Thoracic aorta (tissue), 2 donors: ENCODE data around the gene MPP3. TPM values are rescaled to one million over a fixed set of nuclear protein-coding genes. Genes with fewer than 3 reads are reported as not detected.

Source experiments
- ATAC-seq: fragments of 150-250 bp; one replicate; pipeline ENCODE4 v1.8.0; 2017; ENCODE audit warnings: low read depth; ENCODE audit not compliant: insufficient number of reproducible peaks, low FRiP score
- DNase-seq: peaks from one replicate; pipeline ENCODE4 v3.0.0-alpha.2; 2020; ENCODE audit warnings: low spot score
- H3K27ac ChIP-seq, 2 donors: fragments of 200-600 bp; sonication (generic); 1 replicate in 1 of 2; 2 replicates in 1 of 2; pipeline ENCODE4 v1.5.1; 2016; ENCODE audit warnings: mild to moderate bottlenecking in 2 of 2, moderate library complexity in 2 of 2
- H3K27me3 ChIP-seq: fragments of 200-600 bp; sonication (generic); replicated peaks from 2 replicates; pipeline ENCODE4 v1.6.0; 2016; ENCODE audit warnings: mild to moderate bottlenecking; ENCODE audit not compliant: insufficient read depth
- H3K36me3 ChIP-seq: fragments of 200-600 bp; sonication (generic); one replicate; pipeline ENCODE4 v1.5.1; 2016
- H3K4me1 ChIP-seq, 2 donors: fragments of 200-600 bp; sonication (generic); 1 replicate in 1 of 2; 2 replicates in 1 of 2; pipeline versions ENCODE4 v1.5.1 to v1.6.0; 2016; ENCODE audit warnings: low read depth in 2 of 2, mild to moderate bottlenecking in 1 of 2; ENCODE audit not compliant: control insufficient read depth in 1 of 2
- H3K4me3 ChIP-seq: fragments of 200-600 bp; sonication (generic); 2 replicates; pipeline ENCODE4 v1.5.1; 2016; ENCODE audit warnings: mild to moderate bottlenecking
- H3K9me3 ChIP-seq: fragments of 200-600 bp; sonication (generic); 2 replicates; pipeline ENCODE4 v1.5.1; 2016
- CTCF ChIP-seq: fragments of 200-600 bp; sonication (generic); IDR thresholded peaks from one replicate; pipeline ENCODE4 v1.5.1; 2019; ENCODE audit warnings: antibody characterized with exemption
- total RNA-seq, 2 donors: library from RNA; depleted of rRNA; stranded (reverse); fragments of >200 nt; gene quantifications; one replicate each; pipeline versions ENCODE4 v1.1.0 to v1.2.3, GENCODE V29; 2016

The MPP3 gene
- 10 to 100 TPM; 32.8 to 73.8 TPM for total RNA-seq

DNA sequence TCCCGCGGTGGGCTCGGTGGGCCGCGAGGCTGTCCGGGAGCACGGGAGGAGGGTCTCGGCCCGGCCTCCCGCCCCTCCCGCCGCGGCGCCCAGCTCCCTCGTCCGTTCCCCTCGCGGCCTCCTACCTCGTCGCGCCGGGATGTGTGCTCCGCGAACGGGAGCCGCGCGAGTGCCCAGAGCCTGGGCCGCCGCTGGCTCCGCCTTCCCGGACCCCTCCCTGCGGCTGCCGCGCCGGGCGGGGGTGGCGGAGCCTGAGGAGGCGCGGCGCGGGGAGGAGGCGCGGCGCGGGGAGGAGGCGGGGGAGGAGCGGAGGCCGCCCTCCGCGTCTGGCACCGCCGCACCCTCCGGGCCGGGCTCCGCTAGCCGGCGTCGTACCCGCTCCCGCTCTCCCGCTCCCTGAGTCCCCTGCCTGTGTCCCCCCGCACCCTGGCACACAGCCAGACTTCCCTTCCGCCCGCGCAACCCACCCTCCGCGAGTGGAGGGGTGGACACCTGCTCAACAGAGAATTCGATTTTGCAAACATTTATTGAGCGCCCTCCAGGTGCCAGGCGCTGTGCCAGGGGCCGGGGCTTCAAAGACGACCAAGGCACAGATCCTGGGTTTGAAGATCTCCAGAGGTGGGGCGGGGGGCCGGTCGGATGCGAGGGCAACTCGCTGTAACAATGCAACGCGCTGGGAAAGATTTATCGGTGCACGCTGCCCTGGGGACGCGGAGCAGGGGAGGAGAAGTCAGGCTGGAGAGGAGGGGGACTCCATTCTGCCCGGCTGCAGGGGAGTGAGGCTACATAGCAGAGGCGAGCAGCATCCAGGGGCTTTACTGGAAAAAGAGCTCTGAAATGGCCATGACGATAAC, at the start of gene MPP3:
MPP3 (minus strand) TSS at position 171 of the 854 bp plus-strand sequence. CDS start 1,240 bp downstream, outside the sequence.
- Histone ChIP-seq H3K36me3 (peaks cover 16% of the 10 kb centered on the region), H3K27ac (peak within 1 kb of the TSS in 1 of 2 donors; percentile 64)
- no peak for DNase-seq

DNA sequence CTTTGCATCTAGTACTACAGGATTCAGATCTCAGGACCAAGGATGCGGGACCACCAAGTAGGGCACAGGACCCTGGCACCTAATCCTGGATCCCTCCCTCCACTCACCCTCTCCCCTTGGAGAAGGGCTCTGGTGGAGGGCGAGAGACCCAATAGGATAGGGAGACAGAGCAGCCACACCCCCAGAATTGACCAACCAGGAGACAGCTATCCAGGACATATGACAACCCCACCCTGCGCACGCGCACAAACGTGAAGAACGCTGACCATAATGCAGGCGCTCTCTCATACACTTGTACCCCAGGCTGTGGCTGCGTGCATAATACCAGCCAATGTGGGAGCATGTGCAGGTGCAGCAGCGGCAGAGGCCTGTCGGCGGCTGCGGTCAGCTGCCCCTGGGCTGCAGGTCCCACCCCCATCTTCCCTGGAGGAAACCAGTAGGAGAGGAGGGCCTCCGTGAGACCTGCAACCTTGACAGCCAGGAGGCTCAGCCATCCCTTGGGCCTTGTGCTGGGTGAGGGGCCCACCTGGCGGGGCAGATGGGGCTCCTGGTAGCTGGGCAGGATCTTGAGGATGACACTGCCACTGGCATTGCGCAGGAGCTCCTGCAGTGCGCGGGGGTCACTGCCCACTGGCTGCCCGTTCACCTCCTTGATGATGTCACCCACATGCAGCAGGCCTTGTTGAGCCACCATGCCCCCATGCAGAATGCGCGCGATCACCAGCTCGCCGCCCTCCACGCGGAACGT, 49.0 kb upstream of the MPP3 start:
- ATAC-seq (no peak), DNase-seq (no peak)
- H3K36me3 ChIP-seq: peaks cover 33% of the 10 kb centered on the region
- H3K4me1 ChIP-seq: no peaks in the 10 kb centered on the region
- no peak overlapping the region for H3K4me3 ChIP-seq
- H3K9me3 ChIP-seq: no peaks in the 10 kb centered on the region
- no peaks in the 10 kb centered on the region for H3K27me3 ChIP-seq
- H3K27ac ChIP-seq: no peak overlapping the region
- no peak for TF ChIP-seq CTCF

More for the DNA sequence above, at the start of gene MPP3:
- Histone ChIP-seq H3K4me3 (peak within 1 kb of the TSS; percentile 88), H3K9me3 (no peaks in the 10 kb centered on the region), H3K27me3 (no peaks in the 10 kb centered on the region), H3K4me1 (peaks cover 6 to 24% of the 10 kb centered on the region in 2 donors)
- TF ChIP-seq CTCF: no peak
- peak; percentile 77 for ATAC-seq

- ATAC-seq (no peak), DNase-seq (no peak)
- Histone ChIP-seq H3K27me3 (no peaks in the 10 kb centered on the region), H3K36me3 (peaks cover 33% of the 10 kb centered on the region), H3K4me1 (no peaks in the 10 kb centered on the region), H3K9me3 (no peaks in the 10 kb centered on the region), H3K4me3 (no peak overlapping the region), H3K27ac (no peak overlapping the region)
- no peak for TF ChIP-seq CTCF
Measured at GRCh38 chr17:43881181-43881580, 48.2 kb upstream of the MPP3 start.

GRCh38 chr17:43880420-43880991, 47.6 kb upstream of the MPP3 start:
- H3K4me3 ChIP-seq: no peak overlapping the region
- no peak for ATAC-seq
- H3K27ac ChIP-seq: no peak overlapping the region
- H3K27me3 ChIP-seq: no peaks in the 10 kb centered on the region
- no peaks in the 10 kb centered on the region for H3K4me1 ChIP-seq
- H3K36me3 ChIP-seq: peaks cover 33% of the 10 kb centered on the region
- no peaks in the 10 kb centered on the region for H3K9me3 ChIP-seq
- TF ChIP-seq CTCF: peak; percentile 51
- DNase-seq: no peak
